Chondrocyte (in vitro differentiated cells): ENCODE data around the gene KCNQ1OT1. TPM values are rescaled to one million over a fixed set of nuclear protein-coding genes. Genes with fewer than 3 reads are reported as not detected.

Source experiments
- DNase-seq: peaks from one replicate; pipeline ENCODE4 v3.0.0; 2021; ENCODE audit warnings: mixed read lengths, low spot score
- H3K27ac Mint-ChIP-seq: one replicate; pipeline ENCODE4 v1.8.0; 2021; ENCODE audit warnings: mild to moderate bottlenecking, moderate library complexity, mixed read lengths; ENCODE audit not compliant: unreplicated experiment
- H3K27me3 Mint-ChIP-seq: 2 replicates; pipeline ENCODE4 v1.8.0; 2021; ENCODE audit warnings: low read depth, mixed read lengths
- H3K36me3 Mint-ChIP-seq: 2 replicates; pipeline ENCODE4 v1.8.0; 2021; ENCODE audit warnings: low read depth, mixed read lengths
- H3K4me1 Mint-ChIP-seq: 2 replicates; pipeline ENCODE4 v1.8.0; 2021; ENCODE audit warnings: low read depth, mild to moderate bottlenecking, mixed read lengths
- H3K4me3 Mint-ChIP-seq: one replicate; pipeline ENCODE4 v1.8.0; 2021; ENCODE audit warnings: mild to moderate bottlenecking, moderate library complexity, mixed read lengths; ENCODE audit not compliant: unreplicated experiment
- H3K9me3 Mint-ChIP-seq: 2 replicates; pipeline ENCODE4 v1.8.0; 2021; ENCODE audit warnings: low read depth, mixed read lengths
- CTCF ChIP-seq: fragments of 200-600 bp; sonication (generic); IDR thresholded peaks from 2 replicates; pipeline ENCODE4 v1.5.0; 2021; ENCODE audit warnings: antibody characterized with exemption, mild to moderate bottlenecking, moderate library complexity
- total RNA-seq: library from RNA; stranded (reverse); gene quantifications from 3 replicates; pipeline ENCODE4 v1.2.1, GENCODE V29; 2021

KCNQ1OT1 gene
- total RNA-seq, 1 donor from 2014 or later, result 2.5 TPM

- no peaks in the 10 kb centered on the region for H3K36me3 Mint-ChIP-seq
- no peak overlapping the region for H3K27ac Mint-ChIP-seq
- H3K4me1 Mint-ChIP-seq, result peaks cover 2% of the 10 kb centered on the region
- H3K9me3 Mint-ChIP-seq, result no peaks in the 10 kb centered on the region
- no peak overlapping the region for H3K4me3 Mint-ChIP-seq
- H3K27me3 Mint-ChIP-seq, result no peaks in the 10 kb centered on the region
- DNase-seq, result no peak
- no peak for TF ChIP-seq CTCF
These were observed 18.2 kb downstream of the KCNQ1OT1 start for GRCh38 chr11:2681408-2682145.

- no peak for DNase-seq
- TF ChIP-seq CTCF, result no peak
- H3K36me3 Mint-ChIP-seq, result no peaks in the 10 kb centered on the region
- peaks cover 22% of the 10 kb centered on the region for H3K4me1 Mint-ChIP-seq
- H3K4me3 Mint-ChIP-seq, result no peak overlapping the region
- H3K9me3 Mint-ChIP-seq, result no peaks in the 10 kb centered on the region
- no peak overlapping the region for H3K27ac Mint-ChIP-seq
- H3K27me3 Mint-ChIP-seq, result no peaks in the 10 kb centered on the region
These were observed 20.6 kb downstream of the KCNQ1OT1 start for GRCh38 chr11:2679011-2679676.

GRCh38 chr11:2678396-2678795 is 21.4 kb downstream of the KCNQ1OT1 start:
- Mint-ChIP-seq H3K4me1 (peaks cover 28% of the 10 kb centered on the region), H3K4me3 (no peak overlapping the region), H3K9me3 (no peaks in the 10 kb centered on the region), H3K27me3 (no peaks in the 10 kb centered on the region), H3K36me3 (no peaks in the 10 kb centered on the region), H3K27ac (no peak overlapping the region)
- no peak for DNase-seq
- TF ChIP-seq CTCF, result no peak

GRCh38 chr11:2677127-2677526 is 22.7 kb downstream of the KCNQ1OT1 start:
- no peak for TF ChIP-seq CTCF
- no peak overlapping the region for H3K27ac Mint-ChIP-seq
- H3K4me1 Mint-ChIP-seq, result peaks cover 30% of the 10 kb centered on the region
- no peak for DNase-seq
- H3K4me3 Mint-ChIP-seq, result no peak overlapping the region
- no peaks in the 10 kb centered on the region for H3K9me3 Mint-ChIP-seq
- no peaks in the 10 kb centered on the region for H3K36me3 Mint-ChIP-seq
- no peaks in the 10 kb centered on the region for H3K27me3 Mint-ChIP-seq

- TF ChIP-seq CTCF, result no peak
- H3K36me3 Mint-ChIP-seq, result no peaks in the 10 kb centered on the region
- peaks cover 30% of the 10 kb centered on the region for H3K4me1 Mint-ChIP-seq
- H3K9me3 Mint-ChIP-seq, result no peaks in the 10 kb centered on the region
- H3K27me3 Mint-ChIP-seq, result no peaks in the 10 kb centered on the region
- peak; percentile 38 for DNase-seq
- no peak overlapping the region for H3K4me3 Mint-ChIP-seq
- H3K27ac Mint-ChIP-seq, result no peak overlapping the region
These were observed 24.3 kb downstream of the KCNQ1OT1 start for GRCh38 chr11:2675540-2675939.
